ENCODE results near the gene CNKSR3. TPM values are rescaled to one million over a fixed set of nuclear protein-coding genes. Genes with fewer than 3 reads are reported as not detected.

Gene CNKSR3
- polyA plus RNA-seq, 1 of the 3 experiments (the other 2 are of a cell fraction): 1.6 TPM

GRCh38 chr6:154410619-154411072, 99.8 kb downstream of the CNKSR3 start:
- no peaks in the 10 kb centered on the region for H3K9me3 ChIP-seq
- peak overlapping the region; percentile 88 to 99 for H3K27ac ChIP-seq (ENCODE audit: low read depth in 2 of 2, low read length in 1 of 2)
- H3K9ac ChIP-seq: peak overlapping the region; percentile 66; the same call in 1 of the 2 replicates
- H4K20me1 ChIP-seq (ENCODE audit: insufficient read depth): no peaks in the 10 kb centered on the region
- H3K4me3 ChIP-seq (ENCODE audit: low read depth in 2 of 2, low read length in 1 of 2): no peak overlapping the region
- H3K27me3 ChIP-seq (ENCODE audit: insufficient read depth): no peaks in the 10 kb centered on the region
- H3K9me2 ChIP-seq: no peaks in the 10 kb centered on the region
- POLR2A ChIA-PET: no interaction called here
- peak overlapping the region; percentile 66; the same call in 1 of the 2 replicates for H3K4me2 ChIP-seq
- no peak for DNase-seq
- H3K36me3 ChIP-seq (replicated peaks in 1 of 2; ENCODE audit: control insufficient read depth in 1 of 2, insufficient read depth in 2 of 2, low read length in 1 of 2): peaks cover 10 to 16% of the 10 kb centered on the region in 2 experiments
- H2AFZ ChIP-seq (ENCODE audit: low read depth): 0 out of 2 replicates have a peak overlapping the region, but pooled peaks have one; percentile 89
- WGBS (ENCODE audit: low lambda C conversion rate): 23% methylated on average over 8 of the region's 8 CpGs
- H3F3A ChIP-seq (replicated peaks; ENCODE audit: insufficient read depth): peaks cover 23% of the 10 kb centered on the region
- CTCF ChIA-PET: no interaction called here
- no peaks in the 10 kb centered on the region for H3K79me2 ChIP-seq (ENCODE audit: insufficient read depth)
- H3K4me1 ChIP-seq (ENCODE audit: control insufficient read depth in 1 of 2, insufficient read depth in 2 of 2, low read depth in 1 of 2, low read length in 1 of 2): peaks cover 2 to 25% of the 10 kb centered on the region in 2 experiments; a peak in 3 of 4 replicates
- TF ChIP-seq RFX5 (IDR thresholded peaks at IDR 0.05; ENCODE audit: low read length) (no peak), TAF1 (IDR thresholded peaks at IDR 0.05; ENCODE audit: borderline replicate concordance, low read depth, low read length) (peak; percentile 9; the same call in 1 of the 2 replicates), FOXM1 (IDR thresholded peaks at IDR 0.05; ENCODE audit: low read depth) (0 out of 2 replicates have a peak, but pooled peaks have one; percentile 43), RCOR1 (IDR thresholded peaks at IDR 0.05; ENCODE audit: low read length) (no peak), MAX (IDR thresholded peaks at IDR 0.05; ENCODE audit: low read depth) (peak; percentile 15; the same call in 1 of the 2 replicates), MEF2A (IDR thresholded peaks at IDR 0.05; ENCODE audit: borderline replicate concordance, low read depth) (peak; percentile 92), EP300 (IDR thresholded peaks at IDR 0.05; ENCODE audit: borderline replicate concordance in 1 of 2, low read depth in 1 of 2, low read length in 1 of 2) (peak in 1 of 2 experiments; percentile 83; a peak in 2 of 4 replicates), TCF12 (IDR thresholded peaks at IDR 0.05) (peak; percentile 80), RXRA (IDR thresholded peaks at IDR 0.05; ENCODE audit: borderline replicate concordance, low read depth) (peak; percentile 65; the same call in 1 of the 2 replicates), PBX3 (IDR thresholded peaks at IDR 0.05) (peak; percentile 77), CHD2 (IDR thresholded peaks at IDR 0.05; ENCODE audit: low read length, partially characterized antibody) (no peak), EZH2phosphoT487 (IDR thresholded peaks at IDR 0.05; ENCODE audit: borderline replicate concordance, low read depth) (no peak), MXI1 (IDR thresholded peaks at IDR 0.05; ENCODE audit: low read depth, low read length) (no peak), NFIC (IDR thresholded peaks at IDR 0.05; ENCODE audit: borderline replicate concordance) (peak; percentile 85), RAD21 (IDR thresholded peaks at IDR 0.05; ENCODE audit: low read length) (no peak), JUND (IDR thresholded peaks at IDR 0.05) (peak; percentile 88), ELF1 (IDR thresholded peaks at IDR 0.05) (no peak), REST (IDR thresholded peaks at IDR 0.05; ENCODE audit: low read depth, low read length) (no peak), IRF3 (IDR thresholded peaks at IDR 0.05; ENCODE audit: low read depth, low read length) (no peak), FOXJ3 (CRISPR knock-in tag; IDR thresholded peaks at IDR 0.05) (no peak)
- TF ChIP-seq, protein P1, sequence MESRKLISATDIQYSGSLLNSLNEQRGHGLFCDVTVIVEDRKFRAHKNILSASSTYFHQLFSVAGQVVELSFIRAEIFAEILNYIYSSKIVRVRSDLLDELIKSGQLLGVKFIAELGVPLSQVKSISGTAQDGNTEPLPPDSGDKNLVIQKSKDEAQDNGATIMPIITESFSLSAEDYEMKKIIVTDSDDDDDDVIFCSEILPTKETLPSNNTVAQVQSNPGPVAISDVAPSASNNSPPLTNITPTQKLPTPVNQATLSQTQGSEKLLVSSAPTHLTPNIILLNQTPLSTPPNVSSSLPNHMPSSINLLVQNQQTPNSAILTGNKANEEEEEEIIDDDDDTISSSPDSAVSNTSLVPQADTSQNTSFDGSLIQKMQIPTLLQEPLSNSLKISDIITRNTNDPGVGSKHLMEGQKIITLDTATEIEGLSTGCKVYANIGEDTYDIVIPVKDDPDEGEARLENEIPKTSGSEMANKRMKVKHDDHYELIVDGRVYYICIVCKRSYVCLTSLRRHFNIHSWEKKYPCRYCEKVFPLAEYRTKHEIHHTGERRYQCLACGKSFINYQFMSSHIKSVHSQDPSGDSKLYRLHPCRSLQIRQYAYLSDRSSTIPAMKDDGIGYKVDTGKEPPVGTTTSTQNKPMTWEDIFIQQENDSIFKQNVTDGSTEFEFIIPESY (IDR thresholded peaks at IDR 0.05; ENCODE audit: borderline replicate concordance, low read depth): no peak
- TF ChIP-seq, protein P2, sequence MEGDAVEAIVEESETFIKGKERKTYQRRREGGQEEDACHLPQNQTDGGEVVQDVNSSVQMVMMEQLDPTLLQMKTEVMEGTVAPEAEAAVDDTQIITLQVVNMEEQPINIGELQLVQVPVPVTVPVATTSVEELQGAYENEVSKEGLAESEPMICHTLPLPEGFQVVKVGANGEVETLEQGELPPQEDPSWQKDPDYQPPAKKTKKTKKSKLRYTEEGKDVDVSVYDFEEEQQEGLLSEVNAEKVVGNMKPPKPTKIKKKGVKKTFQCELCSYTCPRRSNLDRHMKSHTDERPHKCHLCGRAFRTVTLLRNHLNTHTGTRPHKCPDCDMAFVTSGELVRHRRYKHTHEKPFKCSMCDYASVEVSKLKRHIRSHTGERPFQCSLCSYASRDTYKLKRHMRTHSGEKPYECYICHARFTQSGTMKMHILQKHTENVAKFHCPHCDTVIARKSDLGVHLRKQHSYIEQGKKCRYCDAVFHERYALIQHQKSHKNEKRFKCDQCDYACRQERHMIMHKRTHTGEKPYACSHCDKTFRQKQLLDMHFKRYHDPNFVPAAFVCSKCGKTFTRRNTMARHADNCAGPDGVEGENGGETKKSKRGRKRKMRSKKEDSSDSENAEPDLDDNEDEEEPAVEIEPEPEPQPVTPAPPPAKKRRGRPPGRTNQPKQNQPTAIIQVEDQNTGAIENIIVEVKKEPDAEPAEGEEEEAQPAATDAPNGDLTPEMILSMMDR (IDR thresholded peaks at IDR 0.05): no peak
- TF ChIP-seq, protein P3, sequence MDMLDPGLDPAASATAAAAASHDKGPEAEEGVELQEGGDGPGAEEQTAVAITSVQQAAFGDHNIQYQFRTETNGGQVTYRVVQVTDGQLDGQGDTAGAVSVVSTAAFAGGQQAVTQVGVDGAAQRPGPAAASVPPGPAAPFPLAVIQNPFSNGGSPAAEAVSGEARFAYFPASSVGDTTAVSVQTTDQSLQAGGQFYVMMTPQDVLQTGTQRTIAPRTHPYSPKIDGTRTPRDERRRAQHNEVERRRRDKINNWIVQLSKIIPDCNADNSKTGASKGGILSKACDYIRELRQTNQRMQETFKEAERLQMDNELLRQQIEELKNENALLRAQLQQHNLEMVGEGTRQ (IDR thresholded peaks at IDR 0.05; ENCODE audit: borderline replicate concordance, low read depth, low read length): no peak
